Breast epithelium (tissue), 4 donors: ENCODE measurements around the gene GAL3ST1. TPM values are rescaled to one million over a fixed set of nuclear protein-coding genes. Genes with fewer than 3 reads are reported as not detected.

ENCODE experiments used
- DNase-seq, 2 donors: peaks; one replicate each; pipeline ENCODE4 v3.0.0-alpha.2; 2019; ENCODE audit warnings: low spot score in 2 of 2
- H3K27ac ChIP-seq, 2 donors: fragments of 200-600 bp; sonication (generic) in 1 of 2; one replicate each; pipeline ENCODE4 v1.5.1; 2016 to 2019; ENCODE audit warnings: mild to moderate bottlenecking in 1 of 2
- H3K27me3 ChIP-seq, 2 donors: fragments of 200-600 bp; sonication (generic) in 1 of 2; one replicate each; pipeline versions ENCODE4 v1.5.1 to v1.6.0; 2017 to 2019; ENCODE audit warnings: control low read depth in 1 of 2, mild to moderate bottlenecking in 1 of 2
- H3K36me3 ChIP-seq: fragments of 200-600 bp; one replicate; pipeline ENCODE4 v1.5.1; 2019
- H3K4me1 ChIP-seq, 2 donors: fragments of 200-600 bp; sonication (generic); one replicate each; pipeline ENCODE4 v1.5.1; 2016 to 2019; ENCODE audit warnings: control low read depth in 1 of 2
- H3K4me3 ChIP-seq, 3 donors: fragments of 200-600 bp; sonication (generic); 1 replicate in 2 of 3; 2 replicates in 1 of 3; pipeline ENCODE4 v1.5.1; 2016 to 2019; ENCODE audit warnings: mild to moderate bottlenecking in 3 of 3, moderate library complexity in 2 of 3
- H3K9me3 ChIP-seq, 2 donors: fragments of 200-600 bp; sonication (generic) in 1 of 2; one replicate each; pipeline ENCODE4 v1.5.1; 2016 to 2019; ENCODE audit warnings: control low read depth in 1 of 2
- CTCF ChIP-seq, 3 donors: fragments of 450-650 bp; IDR thresholded peaks; one replicate each; pipeline ENCODE4 v1.5.1; 2016 to 2017; ENCODE audit warnings: antibody characterized with exemption in 3 of 3, mild to moderate bottlenecking in 3 of 3, moderate library complexity in 3 of 3
- POLR2A ChIP-seq: fragments of 450-650 bp; IDR thresholded peaks from one replicate; pipeline ENCODE4 v1.6.1; 2016; ENCODE audit warnings: antibody characterized with exemption, mild to moderate bottlenecking, moderate library complexity
- POLR2AphosphoS5 ChIP-seq, 3 donors: sonication (generic); formaldehyde crosslinking; IDR thresholded peaks; one replicate each; pipeline ENCODE4 v1.6.1; 2017; ENCODE audit warnings: antibody characterized with exemption in 3 of 3
- intact Hi-C: fragments of 100-400 bp; cut with DNase I; formaldehyde crosslinking; loops from one replicate; pipeline ENCODE4 v1.15.1; 2023; ENCODE audit warnings: low total_unique reads
- total RNA-seq, 3 donors: library from RNA; depleted of rRNA; stranded (reverse); fragments of >200 nt; gene quantifications; one replicate each; pipeline ENCODE4 v1.1.0, GENCODE V29; 2016

Gene GAL3ST1
- total RNA-seq, 3 donors from 2014 or later = 1.3 to 2.6 (median 1.3) TPM

- H3K36me3 ChIP-seq = no peaks in the 10 kb centered on the region
- H3K27me3 ChIP-seq = no peaks in the 10 kb centered on the region
- no peaks in the 10 kb centered on the region for H3K4me1 ChIP-seq
- no peak overlapping the region for H3K4me3 ChIP-seq
- TF ChIP-seq CTCF (IDR thresholded peaks at IDR 0.05) (no peak), POLR2A (no peak), POLR2AphosphoS5 (IDR thresholded peaks at IDR 0.05) (no peak)
- no peaks in the 10 kb centered on the region for H3K9me3 ChIP-seq
- no peak overlapping the region for H3K27ac ChIP-seq
- intact Hi-C loops = no loop called here
- no peak for DNase-seq
Observed at GRCh38 chr22:30519842-30520425, 54.5 kb downstream of the GAL3ST1 start.

GRCh38 chr22:30516731-30517130 lies 57.7 kb downstream of the GAL3ST1 start:
- TF ChIP-seq POLR2A (no peak), CTCF (IDR thresholded peaks at IDR 0.05) (no peak), POLR2AphosphoS5 (IDR thresholded peaks at IDR 0.05) (no peak)
- no peak for DNase-seq
- no peaks in the 10 kb centered on the region for H3K9me3 ChIP-seq
- no peaks in the 10 kb centered on the region for H3K4me1 ChIP-seq
- no peak overlapping the region for H3K27ac ChIP-seq
- H3K4me3 ChIP-seq = no peak overlapping the region
- no peaks in the 10 kb centered on the region for H3K27me3 ChIP-seq
- intact Hi-C loops = no loop called here
- H3K36me3 ChIP-seq = no peaks in the 10 kb centered on the region

GRCh38 chr22:30516273-30516672 lies 58.2 kb downstream of the GAL3ST1 start:
- Histone ChIP-seq H3K27me3 (no peaks in the 10 kb centered on the region), H3K4me3 (no peak overlapping the region), H3K27ac (no peak overlapping the region), H3K36me3 (no peaks in the 10 kb centered on the region), H3K9me3 (no peaks in the 10 kb centered on the region), H3K4me1 (no peaks in the 10 kb centered on the region)
- no peak for DNase-seq
- intact Hi-C loops = no loop called here
- TF ChIP-seq POLR2A (no peak), POLR2AphosphoS5 (IDR thresholded peaks at IDR 0.05) (no peak), CTCF (IDR thresholded peaks at IDR 0.05) (no peak)

- TF ChIP-seq CTCF (IDR thresholded peaks at IDR 0.05) (no peak), POLR2AphosphoS5 (IDR thresholded peaks at IDR 0.05) (no peak), POLR2A (no peak)
- H3K27ac ChIP-seq = no peak overlapping the region
- intact Hi-C loops = no loop called here
Observed at GRCh38 chr22:30514252-30514651, 60.2 kb downstream of the GAL3ST1 start.

GRCh38 chr22:30513462-30513861 lies 61.0 kb downstream of the GAL3ST1 start:
- no peak for DNase-seq

More at GRCh38 chr22:30514252-30514651, 60.2 kb downstream of the GAL3ST1 start:
- H3K36me3 ChIP-seq = no peaks in the 10 kb centered on the region
- no peaks in the 10 kb centered on the region for H3K9me3 ChIP-seq
- no peak for DNase-seq
- no peak overlapping the region for H3K4me3 ChIP-seq
- H3K27me3 ChIP-seq = no peaks in the 10 kb centered on the region
- no peaks in the 10 kb centered on the region for H3K4me1 ChIP-seq

More at GRCh38 chr22:30513462-30513861, 61.0 kb downstream of the GAL3ST1 start:
- no peak overlapping the region for H3K27ac ChIP-seq
- TF ChIP-seq POLR2AphosphoS5 (IDR thresholded peaks at IDR 0.05) (no peak), POLR2A (no peak), CTCF (IDR thresholded peaks at IDR 0.05) (no peak)
- no peaks in the 10 kb centered on the region for H3K27me3 ChIP-seq
- H3K36me3 ChIP-seq = no peaks in the 10 kb centered on the region
- no peaks in the 10 kb centered on the region for H3K4me1 ChIP-seq
- intact Hi-C loops = no loop called here
- H3K9me3 ChIP-seq = no peaks in the 10 kb centered on the region
- no peak overlapping the region for H3K4me3 ChIP-seq
